Stimulated activated CD4-positive, alpha-beta T cell treated with anti-CD3 and anti-CD28 coated beads, Interleukin-4, amount 100 ng/mL, for 48 hours (primary cell): ENCODE measurements around the gene NFATC1.

Experiments
- DNase-seq, 2 donors: peaks; one replicate each; pipeline ENCODE4 v3.0.0-alpha.2; 2020; ENCODE audit warnings: low read depth in 2 of 2

NFATC1 gene

DNA sequence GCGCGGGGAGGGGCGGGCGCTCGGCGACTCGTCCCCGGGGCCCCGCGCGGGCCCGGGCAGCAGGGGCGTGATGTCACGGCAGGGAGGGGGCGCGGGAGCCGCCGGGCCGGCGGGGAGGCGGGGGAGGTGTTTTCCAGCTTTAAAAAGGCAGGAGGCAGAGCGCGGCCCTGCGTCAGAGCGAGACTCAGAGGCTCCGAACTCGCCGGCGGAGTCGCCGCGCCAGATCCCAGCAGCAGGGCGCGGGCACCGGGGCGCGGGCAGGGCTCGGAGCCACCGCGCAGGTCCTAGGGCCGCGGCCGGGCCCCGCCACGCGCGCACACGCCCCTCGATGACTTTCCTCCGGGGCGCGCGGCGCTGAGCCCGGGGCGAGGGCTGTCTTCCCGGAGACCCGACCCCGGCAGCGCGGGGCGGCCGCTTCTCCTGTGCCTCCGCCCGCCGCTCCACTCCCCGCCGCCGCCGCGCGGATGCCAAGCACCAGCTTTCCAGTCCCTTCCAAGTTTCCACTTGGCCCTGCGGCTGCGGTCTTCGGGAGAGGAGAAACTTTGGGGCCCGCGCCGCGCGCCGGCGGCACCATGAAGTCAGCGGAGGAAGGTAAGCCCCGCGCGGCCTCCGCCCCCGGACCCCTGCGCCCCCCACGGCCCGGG is at the start of gene NFATC1:
Gene NFATC1, plus strand, starts transcription at position 170 of the 644 bp plus-strand sequence. Its CDS starts 295 bp downstream, at position 465.
- peak; percentile 79 to 83 for DNase-seq

DNA sequence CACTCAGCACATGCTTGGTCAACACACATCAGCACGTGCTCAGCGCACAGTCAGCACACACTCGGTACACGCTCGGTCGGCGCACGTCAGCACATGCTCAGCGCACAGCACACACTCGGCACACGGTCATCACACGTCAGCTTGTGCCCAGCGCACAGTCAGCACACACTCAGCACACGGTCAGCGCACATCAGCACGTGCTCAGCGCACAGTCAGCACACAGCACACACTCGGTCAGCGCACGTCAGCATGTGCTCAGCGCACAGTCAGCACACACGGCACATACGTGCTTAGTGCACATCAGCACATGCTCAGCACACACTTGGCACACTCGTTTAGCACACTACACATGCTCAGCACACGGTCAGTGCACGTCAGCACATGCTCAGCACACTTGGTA is 49.7 kb upstream of the NFATC1 start:
- DNase-seq: no peak

- no peak for DNase-seq
These were observed 47.7 kb upstream of the NFATC1 start for GRCh38 chr18:79348066-79348465.

- DNase-seq: no peak
These were observed 43.3 kb upstream of the NFATC1 start for GRCh38 chr18:79352432-79352831.

DNA sequence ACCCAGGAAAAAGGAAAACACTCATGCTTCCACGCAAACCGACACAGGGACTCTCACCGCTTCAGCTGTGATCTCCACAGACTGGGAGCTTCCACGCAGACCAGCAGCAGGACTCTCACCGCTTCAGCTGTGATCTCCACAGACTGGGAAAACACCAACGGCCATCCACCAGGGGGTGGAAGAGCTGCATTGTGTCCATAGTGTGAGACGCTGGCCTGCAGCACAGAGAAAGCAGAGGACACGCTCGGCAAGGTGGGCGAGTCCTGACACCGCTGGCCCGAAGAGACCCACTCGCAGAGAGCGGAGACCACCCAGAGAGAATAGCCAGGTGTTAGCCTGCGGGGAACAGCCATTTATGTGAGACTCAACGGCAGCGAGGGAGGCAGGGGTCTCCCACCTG is 42.5 kb upstream of the NFATC1 start:
- DNase-seq: no peak

GRCh38 chr18:79354350-79354749 is 41.4 kb upstream of the NFATC1 start:
- no peak for DNase-seq

DNA sequence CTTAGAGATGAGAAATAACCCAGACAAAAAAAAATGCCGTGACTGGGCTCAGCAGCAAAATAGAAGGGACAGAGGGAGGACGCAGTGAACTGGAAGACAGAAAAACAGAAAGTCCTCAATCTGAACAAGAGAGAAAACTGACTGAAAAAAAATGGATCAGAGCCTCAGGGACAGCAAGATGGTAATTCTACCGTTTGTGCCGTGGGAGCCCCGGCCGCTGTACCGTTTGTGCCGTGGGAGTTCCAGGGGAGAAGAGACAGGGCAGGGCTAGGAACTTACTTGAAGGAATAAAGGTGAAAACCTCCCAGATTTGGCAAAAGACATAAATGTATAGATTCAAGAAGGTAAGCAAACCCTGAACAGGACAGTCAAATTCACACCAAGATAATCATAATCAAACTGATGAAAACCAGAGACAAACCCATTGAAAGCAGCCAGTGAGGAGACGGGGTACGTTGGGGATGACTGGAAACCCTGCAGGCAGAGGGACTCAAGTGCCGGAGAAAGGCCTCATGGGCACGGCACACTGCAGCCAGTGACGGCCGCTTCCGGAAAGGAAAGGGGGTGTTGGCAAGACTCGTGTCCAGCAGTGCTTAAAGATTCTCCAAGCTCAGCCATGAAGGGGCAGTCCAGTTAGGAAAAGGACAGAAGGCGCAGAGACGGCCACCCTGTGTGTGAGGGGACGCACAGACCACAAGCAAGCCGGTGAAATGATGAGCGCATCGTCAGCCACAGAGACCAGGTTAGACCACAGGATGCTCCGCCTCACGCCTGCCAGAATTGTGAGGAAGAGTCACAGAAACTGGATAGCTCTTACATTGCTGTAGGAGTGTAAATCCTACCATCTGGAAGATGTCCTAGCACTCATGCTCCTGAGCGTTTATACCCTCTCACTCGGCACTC is 40.0 kb upstream of the NFATC1 start:
- DNase-seq: no peak

- DNase-seq: no peak
These were observed 39.3 kb upstream of the NFATC1 start for GRCh38 chr18:79356435-79356834.

- no peak for DNase-seq
These were observed 34.8 kb upstream of the NFATC1 start for GRCh38 chr18:79360933-79361332.

- no peak for DNase-seq
These were observed 33.8 kb upstream of the NFATC1 start for GRCh38 chr18:79361766-79362522.

DNA sequence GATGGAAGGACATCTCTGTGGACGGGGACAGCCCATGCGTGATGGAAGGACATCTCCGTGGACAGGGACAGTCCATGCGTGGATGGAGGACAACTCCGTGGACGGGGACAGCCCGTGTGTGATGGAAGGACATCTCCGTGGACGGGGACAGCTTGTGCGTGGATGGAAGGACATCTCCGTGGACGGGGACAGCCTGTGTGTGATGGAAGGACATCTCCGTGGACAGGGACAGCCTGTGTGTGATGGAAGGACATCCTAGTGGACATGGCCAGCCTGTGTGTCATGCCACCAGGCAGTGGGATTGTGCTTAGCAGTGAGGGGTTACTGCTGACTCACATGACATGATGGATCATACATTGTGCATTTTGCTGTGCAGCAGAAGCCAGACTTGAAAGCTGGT is 30.0 kb upstream of the NFATC1 start:
- no peak for DNase-seq

DNA sequence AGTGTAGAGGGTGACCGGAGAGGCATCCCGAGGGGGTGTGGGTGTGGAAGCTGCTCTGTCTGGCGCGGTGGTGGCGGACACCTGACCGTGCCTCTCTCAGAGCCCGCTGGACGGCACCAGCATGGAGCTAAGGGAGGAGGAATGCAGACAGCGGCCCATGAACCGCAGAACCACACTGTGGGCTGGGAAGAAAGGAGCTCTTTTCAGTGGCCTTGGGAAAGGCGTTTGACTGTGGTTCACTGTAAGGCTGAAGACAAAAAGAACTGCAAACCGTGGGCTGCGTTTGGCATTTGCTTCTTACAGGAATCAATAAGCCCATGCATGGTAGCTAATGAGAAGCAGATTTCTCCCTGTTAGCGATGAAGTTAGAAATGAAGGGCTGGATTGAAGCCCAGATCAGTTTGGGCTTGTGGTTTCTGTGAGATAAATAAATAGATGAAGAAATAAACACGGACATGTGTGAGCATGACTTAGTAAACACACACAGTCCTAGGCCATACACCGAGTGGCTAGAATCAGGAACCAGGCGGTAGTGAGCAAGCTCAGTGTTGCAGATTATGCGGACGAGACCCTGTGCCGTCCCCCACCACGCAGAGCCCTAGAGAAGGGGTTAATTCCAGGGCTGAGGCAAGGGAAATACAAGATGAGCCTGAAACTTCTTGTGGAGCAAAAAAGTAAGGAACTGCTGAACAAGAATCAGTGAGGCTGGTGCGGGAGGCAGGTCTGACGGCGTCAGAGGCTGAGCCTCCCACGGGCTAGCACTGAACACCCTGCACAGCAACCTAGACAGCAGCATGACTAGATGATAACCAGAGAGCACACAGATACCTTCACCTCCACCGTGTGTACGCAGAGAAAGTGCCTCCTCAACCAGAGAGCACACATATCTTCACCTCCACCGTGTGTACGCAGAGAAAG is 29.3 kb upstream of the NFATC1 start:
- no peak for DNase-seq

GRCh38 chr18:79367480-79367879 is 28.2 kb upstream of the NFATC1 start:
- no peak for DNase-seq

GRCh38 chr18:79367989-79368388 is 27.7 kb upstream of the NFATC1 start:
- DNase-seq: no peak

- no peak for DNase-seq
These were observed 27.0 kb upstream of the NFATC1 start for GRCh38 chr18:79368681-79369080.

DNA sequence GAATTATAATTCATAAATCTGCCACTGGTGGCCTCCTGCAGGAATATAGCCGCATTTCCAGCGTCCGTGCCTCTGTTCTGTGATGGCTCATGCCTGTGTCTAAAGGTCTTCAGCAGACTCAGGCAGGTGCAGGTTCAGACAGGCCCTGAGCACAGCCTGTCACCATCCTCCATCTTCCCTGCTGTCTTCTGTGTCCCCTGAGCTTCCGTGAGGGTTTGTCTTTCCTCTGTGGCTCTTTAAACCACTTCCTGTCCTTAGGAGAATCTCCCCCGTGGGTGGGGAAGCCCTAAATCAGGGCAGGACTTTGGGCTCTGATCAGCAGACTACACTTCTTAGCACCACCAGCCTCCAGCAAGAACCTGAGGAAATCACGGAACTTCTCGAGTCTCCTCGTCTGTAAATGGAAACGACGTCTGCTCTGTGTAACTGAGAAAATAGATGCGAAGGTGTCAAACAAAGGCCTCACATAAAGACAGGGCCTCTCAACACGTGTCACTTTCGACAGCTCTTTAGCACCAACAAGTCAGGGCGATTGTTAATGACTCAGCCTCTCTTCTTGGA is 24.1 kb upstream of the NFATC1 start:
- DNase-seq: no peak

- DNase-seq: no peak
These were observed 23.3 kb upstream of the NFATC1 start for GRCh38 chr18:79372461-79372860.

DNA sequence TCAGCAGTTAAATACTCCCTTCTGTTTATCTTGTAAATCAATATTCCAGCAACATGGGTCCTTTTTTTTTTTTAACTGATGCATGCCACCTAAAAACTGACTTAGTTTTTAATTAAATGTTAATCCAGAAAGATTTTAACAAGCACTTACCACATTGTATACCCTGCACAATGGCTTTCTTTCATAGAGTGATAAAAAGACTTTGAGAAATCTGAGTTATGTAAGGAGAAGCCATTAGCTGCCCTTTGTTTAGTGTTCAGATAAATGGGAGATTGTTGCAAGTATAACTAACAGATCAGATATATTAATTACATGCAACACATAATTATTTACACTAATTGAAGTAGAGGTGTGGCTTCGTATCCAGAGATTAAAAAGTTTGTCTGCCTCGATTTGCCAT is 22.7 kb upstream of the NFATC1 start:
- DNase-seq: no peak

DNA sequence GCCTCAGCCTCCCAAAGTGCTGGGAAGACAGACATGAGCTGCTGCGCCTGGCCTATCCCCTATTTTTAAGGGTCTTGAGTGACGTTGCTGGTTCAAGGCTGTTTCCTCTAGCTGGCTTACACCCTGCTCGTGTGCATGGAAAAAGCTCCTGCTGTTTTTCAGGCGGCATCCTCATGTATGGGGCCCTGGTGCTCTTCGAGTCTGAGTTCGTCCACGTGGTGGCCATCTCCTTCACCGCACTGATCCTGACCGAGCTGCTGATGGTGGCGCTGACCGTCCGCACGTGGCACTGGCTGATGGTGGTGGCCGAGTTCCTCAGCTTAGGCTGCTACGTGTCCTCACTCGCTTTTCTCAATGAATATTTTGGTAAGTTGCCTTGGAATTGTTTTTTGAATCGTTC is 22.0 kb upstream of the NFATC1 start:
- no peak for DNase-seq

- no peak for DNase-seq
These were observed 21.1 kb upstream of the NFATC1 start for GRCh38 chr18:79374408-79375171.
